HG02884 (cell line): Measurements from ENCODE around the gene CLMN.
"Not testable (repeated sequence)": the region's sequence is repeated elsewhere in the genome, so short reads cannot be mapped to it uniquely, and the experiment has no call there.

Experiments used
- ATAC-seq: cut with Tn5 transposase; IDR thresholded peaks from one replicate; pipeline ENCODE4 v1.9.1; 2021; ENCODE audit warnings: mild to moderate bottlenecking, moderate library complexity; ENCODE audit not compliant: unreplicated experiment

Gene CLMN

GRCh38 chr14:95197551-95197950 is 122.2 kb downstream of the CLMN start:
- ATAC-seq = no peak

DNA sequence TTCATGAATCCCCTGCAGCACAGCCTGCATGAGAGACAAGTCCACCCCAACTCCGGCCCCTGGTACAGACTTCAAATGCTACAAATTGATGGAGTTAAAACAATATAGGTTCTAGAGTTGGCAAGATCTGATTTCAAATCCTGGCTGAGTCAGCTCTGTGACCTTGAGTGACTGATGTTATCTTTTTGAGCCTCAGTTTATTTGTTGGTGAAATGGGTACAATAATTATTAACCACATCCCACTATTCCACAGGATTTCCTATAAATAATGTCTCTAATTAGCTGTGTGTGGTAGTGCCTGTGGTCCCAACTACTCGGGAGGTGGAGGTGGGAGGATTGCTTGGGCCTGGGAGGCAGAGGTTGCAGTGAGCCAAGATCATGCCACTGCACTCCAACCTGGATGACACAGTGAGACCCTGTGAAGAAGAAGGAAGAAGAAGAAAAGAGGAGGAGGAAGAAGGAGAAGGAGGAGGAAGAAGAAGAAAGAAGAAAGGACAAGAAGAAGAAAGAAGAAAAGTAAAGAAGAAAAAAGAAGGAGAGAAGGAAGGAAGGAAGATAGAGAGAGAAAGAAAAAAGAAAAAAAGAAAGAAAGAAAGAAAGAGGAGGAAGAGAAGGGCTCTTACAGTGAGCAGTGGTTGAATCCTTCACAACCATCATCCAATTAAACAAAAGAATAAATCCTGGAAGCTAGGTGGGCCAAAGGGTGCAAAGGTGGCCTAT is 122.7 kb downstream of the CLMN start:
- ATAC-seq = no peak

DNA sequence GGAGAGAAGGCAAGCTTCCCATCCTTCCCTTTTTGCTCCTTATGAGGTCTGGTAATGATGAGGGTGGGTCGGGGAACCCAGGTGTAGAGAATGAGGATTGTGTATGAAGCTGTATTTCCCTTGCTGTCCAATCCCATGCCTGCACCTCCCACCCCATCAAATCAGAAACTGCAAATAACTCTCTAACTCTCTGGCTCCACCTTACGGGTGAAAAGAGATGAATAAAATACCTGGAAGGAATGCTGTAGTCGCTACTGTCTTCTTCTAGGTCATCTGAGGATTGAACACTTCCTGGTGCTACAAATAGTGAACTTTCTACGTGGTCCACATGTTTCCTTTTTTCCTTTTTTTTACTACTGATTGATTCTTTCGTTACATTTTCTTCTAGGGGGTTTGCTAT is 123.4 kb downstream of the CLMN start:
- ATAC-seq = no peak

GRCh38 chr14:95195031-95195430 is 124.7 kb downstream of the CLMN start:
- ATAC-seq = no peak

DNA sequence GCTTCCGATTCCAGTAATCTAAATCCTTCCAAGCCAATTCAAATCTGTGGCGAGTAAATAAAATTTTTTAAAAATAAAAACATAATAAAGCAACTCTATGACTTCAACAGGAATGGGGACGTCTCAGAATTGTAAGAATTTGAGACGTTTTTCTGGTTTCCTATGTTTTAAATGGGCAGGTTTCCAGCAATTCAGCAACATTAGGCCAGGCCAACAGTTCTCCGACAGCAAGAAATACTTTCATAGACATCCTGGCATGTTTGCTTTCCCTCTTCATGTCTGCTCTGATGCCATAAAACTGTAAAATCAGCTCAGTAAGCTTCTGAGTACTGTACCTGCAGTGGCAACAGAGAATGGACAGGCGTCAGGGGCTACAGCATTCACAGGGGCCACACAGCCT is 126.6 kb downstream of the CLMN start:
- ATAC-seq = no peak

DNA sequence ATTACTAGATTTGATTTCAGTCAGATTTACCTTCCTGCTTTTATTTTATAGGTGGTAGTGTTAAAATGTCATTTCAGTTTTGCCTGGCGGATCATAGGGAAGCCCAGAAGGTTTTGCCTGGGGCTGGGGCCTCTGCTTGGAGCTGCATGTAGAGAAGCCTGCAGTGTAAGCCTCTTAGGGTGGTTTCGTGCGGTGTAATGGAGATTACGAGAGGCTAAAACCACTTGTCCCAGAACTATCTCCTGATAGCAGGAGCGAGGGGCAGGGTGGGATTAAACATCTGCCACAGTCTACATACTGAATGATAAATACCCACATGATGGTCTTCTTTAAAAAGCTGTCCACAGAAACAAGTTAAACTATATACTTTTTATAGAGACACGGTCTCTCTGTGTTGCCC is 127.4 kb downstream of the CLMN start:
- ATAC-seq = no peak

DNA sequence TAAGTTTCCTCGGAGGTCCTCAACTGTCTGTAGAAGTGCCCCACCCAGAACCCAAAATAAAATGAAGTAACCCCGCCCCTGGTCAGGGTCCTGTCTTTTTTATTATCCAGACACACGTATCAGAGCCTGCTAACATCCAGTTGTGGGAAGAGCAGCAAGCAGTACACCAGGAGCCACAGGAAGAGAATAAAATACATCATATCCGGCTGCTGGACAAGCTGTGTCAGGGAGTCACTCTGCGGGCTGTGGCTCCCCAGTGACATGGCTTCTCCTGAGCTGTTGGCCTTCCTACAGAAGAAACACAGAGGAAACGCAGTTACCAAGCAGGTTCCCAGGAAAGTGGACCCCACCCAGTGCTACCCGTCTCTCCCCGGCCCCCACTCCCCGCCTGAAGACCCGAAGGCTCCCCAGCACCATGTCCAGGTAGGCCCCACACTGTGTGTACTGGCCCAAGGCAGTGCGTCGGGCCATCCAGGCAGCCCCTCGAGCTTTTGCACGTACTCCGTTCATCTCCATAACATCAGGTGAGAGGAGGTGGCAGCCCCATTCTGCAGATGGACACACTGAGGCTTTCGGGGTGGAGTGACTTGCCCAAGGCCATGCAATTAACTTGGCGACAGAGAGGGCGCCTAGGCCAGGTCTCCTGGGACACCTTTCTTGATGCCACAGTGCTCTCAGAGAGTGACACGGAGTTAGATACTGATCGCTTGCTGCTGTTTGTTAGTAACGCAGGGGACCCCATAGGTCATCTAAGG is 128.1 kb downstream of the CLMN start:
- no peak for ATAC-seq

GRCh38 chr14:95190857-95191256 is 128.9 kb downstream of the CLMN start:
- ATAC-seq = no peak

GRCh38 chr14:95190346-95190840 is 129.3 kb downstream of the CLMN start:
- ATAC-seq = no peak

DNA sequence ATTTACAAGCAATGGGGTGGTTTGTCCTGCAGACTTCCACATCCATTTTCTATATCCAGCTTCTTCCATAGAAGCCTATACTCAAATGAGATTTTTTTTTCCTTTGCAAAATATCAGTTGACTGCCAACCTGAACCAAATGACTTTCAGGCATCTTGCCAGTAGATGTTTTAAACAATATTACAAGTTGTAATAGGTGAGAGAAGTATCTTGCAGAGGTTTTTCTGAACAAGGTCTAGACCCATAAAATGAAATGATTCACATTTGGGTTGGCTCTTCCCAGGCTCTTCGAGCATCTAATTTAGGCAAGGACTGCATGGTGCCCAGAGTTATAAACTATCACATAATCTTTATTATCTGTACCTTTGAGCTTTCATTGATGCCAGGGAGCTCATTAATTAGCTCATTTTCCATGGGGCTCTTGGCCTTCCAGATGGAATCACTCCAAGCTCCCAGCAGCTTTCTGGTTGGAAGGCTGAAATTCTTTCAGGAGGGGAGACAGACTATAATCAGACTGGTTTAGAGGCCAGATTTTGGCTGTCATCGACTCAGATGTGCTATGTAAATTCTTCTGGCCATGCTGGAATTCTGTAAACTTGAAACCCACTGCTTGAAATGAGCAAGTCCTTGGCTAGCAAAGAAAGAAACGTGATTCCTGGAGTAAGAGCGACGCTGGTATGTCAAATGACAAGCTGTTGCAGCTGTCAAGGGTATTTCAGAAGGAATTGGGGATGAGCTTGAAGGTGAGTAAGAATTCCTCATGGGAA is 130.2 kb downstream of the CLMN start:
- no peak for ATAC-seq

GRCh38 chr14:95188380-95188779 is 131.3 kb downstream of the CLMN start:
- ATAC-seq = no peak

DNA sequence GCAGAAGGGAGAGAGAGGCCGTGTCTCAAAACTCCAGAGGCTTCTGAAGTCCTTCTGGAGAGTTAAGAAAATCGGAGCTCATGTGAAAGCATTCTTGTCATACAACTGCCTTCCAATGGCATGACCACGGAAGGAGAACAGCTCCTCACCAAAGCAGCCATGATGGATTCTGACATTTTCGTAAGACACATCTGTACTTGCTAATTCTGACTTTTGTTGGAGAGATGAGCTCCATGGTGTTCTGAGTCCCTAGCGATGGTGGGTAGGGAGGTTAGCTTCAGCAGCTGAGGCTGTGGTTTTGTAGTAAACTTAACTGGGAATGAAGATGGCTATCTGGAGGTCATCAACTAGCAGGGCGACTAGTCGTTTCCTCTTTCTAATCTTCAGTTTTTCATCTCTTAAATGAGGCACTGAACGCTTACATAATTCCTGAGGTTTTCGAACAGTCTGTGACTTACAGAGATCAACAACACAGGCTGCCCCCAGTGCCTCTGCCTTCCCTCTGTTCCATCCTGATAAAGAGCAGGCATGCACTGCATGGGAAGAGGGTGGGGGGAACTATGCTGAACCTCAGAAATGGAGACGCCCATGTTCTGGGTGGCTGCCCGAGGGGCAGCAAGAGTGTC is 133.8 kb downstream of the CLMN start:
- ATAC-seq = no peak

GRCh38 chr14:95185033-95185766 is 134.5 kb downstream of the CLMN start:
- ATAC-seq = no peak

- no peak for ATAC-seq
Measured at GRCh38 chr14:95184413-95184790, 135.3 kb downstream of the CLMN start.

DNA sequence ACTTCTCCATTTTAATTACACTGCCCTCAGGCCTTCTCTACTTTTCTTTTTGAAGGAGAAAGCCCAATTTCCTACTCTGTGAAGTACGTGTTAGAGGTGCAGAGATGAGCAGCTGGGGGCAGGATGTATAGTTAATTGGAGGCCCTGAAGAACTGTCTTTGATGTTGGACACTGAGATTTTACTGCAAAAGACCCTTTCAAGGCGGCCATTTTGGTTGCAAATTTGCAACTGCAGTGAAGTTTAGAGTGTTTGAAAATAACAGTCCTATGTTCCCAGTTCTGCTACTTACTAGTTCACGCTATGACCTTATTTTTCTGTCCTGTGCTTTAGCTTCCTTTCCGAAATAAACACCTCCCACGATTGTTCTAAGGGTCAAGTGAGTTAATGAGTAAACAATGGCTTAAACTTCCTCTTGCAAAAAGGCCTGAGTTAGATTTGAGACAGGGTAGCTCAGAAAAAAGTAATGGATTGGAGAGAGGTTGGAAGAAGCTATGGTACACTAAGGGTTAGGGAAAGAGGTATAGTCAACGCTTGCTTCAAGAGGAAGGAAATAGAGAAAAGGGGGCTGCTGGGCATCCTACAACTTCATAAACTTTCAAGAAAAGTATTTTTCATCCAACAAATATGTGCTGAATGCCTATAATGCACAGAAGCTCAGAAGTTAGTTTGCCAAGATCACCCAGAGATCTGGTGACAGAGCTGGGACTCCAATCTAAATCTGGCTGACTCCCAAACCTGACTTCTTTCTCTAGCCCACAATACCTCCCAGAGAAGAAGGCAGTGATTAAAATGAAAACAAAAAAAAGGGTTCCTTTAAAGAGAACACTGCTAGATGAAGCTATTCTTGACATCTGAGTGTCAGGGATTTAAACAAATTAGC is 135.9 kb downstream of the CLMN start:
- no peak for ATAC-seq

GRCh38 chr14:95183082-95183481 is 136.6 kb downstream of the CLMN start:
- no peak for ATAC-seq

DNA sequence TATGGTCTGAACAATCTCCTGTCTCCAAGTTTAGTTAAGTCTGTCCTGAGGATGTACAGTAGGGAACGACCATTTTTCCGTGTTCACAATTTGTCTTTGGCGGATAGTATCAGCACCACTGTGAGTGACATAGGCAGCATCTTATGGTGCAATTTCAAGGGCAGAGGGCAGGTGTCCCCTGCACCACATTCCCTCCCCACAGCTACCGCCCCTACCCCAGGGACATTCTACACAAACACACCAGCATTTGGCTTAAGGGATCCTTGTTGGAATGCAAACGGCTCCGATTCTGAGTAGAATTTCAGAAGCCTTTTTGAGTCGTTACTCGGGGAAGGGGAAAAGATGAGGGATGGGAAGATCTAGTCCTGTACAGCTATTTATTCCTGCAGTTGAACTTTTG is 137.3 kb downstream of the CLMN start:
- ATAC-seq = no peak

DNA sequence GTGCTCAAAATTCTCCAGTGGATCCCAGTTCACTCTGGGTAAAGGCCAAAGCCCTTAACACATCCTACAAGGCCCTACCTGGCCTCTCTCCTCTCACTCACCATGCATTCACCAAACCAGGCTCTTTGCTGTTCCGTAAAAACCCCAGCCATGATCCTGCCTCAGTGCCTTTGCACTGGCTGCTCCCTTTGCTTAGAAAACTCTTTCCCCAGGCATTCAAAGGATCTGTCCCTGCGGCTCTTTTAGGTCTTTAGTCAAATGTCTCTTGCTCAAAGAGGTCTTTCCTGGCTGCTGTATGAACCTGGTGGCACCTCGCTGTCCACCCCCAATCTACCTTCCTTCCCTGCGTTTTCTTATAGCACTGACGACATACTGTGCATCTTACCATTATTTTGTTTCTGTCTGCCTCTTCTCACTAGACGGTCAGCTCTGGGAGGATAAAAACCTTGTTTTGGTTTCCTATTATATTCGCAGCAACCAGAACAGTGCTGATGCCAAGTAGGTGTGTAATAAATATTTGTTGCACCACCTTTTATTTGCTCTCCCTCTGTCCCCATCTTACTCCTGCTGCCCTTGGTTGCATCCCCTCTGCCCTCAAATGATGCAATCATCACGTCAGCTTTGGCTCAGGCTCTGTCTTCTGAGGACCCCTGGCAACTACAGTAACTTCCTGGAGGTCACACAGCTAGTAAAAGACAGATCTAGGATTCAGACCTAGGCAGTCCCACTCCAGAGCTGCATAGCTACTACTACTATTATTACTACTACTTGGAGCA is 138.6 kb downstream of the CLMN start:
- no peak for ATAC-seq

DNA sequence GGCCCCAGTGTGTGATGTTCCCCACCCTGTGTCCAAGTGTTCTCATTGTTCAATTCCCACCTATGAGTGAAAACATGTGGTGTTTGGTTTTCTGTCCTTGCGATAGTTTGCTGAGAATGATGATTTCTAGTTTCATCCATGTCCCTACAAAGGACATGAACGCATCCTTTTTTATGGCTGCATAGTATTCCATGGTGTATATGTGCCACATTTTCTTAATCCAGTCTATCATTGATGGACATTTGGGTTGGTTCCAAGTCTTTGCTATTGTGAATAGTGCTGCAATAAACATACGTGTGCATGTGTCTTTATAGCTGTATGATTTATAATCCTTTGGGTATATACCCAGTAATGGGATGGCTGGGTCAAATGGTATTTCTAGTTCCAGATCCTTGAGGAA is 144.0 kb downstream of the CLMN start:
- not testable (repeated sequence) for ATAC-seq
